A549 treated with AZD9567 at 1 μM for 4 hours (cell line): ENCODE measurements around the gene KIF20A. TPM values are rescaled to one million over a fixed set of nuclear protein-coding genes. Genes with fewer than 3 reads are reported as not detected.

ENCODE experiments used
- total RNA-seq: library from RNA; stranded (reverse); fragments of 200-300 nt; extraction: Qiagen RNA extraction; gene quantifications from 5 replicates; pipeline ENCODE4 v1.2.3, GENCODE V29; 2022; ENCODE audit not compliant: insufficient read depth

KIF20A gene
- total RNA-seq, result 40.2 to 46.1 TPM (median 42.6 TPM) in 5 replicates

GRCh38 chr5:138178516-138179276 is at the start of gene KIF20A, which contains the start of gene BRD8:
KIF20A (plus strand) TSS chr5:138179112; CDS start chr5:138179681, 569 bp downstream.
BRD8 (minus strand) TSS chr5:138178630; CDS start chr5:138178614, 16 bp downstream.

GRCh38 chr5:138138949-138139780 is 39.7 kb upstream of the KIF20A start, which contains the start of gene NME5:
NME5 (minus strand) TSS chr5:138139428; CDS start chr5:138138780, 648 bp downstream.

DNA sequence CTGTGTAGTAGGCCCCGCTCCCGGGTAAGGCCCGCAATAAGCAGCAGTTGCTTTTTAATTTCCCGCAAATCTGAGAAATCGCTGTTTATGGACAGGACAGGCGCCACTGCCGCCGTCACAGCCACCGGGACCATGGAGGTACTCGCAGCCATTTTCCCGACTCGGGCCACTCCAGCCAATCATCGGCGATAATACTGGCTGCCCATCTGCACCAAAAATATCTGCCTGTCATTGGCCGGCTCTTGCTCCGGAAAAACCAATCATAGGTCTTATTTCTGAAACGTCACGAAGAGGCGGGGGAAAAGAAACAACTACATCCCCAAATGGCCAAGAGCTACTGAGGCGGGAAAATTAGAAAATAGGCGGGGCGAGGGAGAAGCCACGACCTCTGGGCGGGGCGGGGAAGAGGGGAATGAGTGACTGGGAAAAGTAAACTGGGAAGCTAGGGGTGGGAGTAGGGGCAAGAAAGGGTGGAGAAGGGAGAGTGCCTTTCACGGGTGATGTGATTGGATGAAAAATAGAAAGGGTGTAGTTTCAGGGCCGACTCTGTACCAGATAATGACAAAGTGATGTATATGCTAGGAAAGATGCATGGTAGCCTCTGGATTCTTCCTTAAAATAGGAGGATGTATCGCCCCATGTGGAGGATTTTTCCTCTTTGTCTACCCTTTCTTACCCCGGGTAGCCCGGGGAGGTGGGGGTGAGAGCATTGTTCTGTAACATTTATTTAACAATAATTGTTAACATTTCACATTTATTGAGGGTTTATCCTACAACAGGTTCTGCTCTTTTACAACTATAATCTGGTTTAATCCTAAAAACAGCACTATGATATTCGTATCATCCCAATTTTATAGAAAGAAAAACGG is 34.5 kb downstream of the KIF20A start, which contains the start of gene CDC23:
Gene CDC23, minus strand, starts transcription at position 163 of the 869 bp plus-strand sequence. Its CDS starts 11 bp downstream, at position 152.

Other genes starting within 250 kb of the KIF20A start
- 12.6 to 16.8 TPM (median 12.9 TPM) in 5 replicates for gene FAM13B, start 146.0 kb upstream of the KIF20A start, total RNA-seq
- not detected in 5 replicates for gene WNT8A, start 95.1 kb upstream of the KIF20A start, total RNA-seq
- gene NME5, start 39.7 kb upstream of the KIF20A start, total RNA-seq, result not detected in 5 replicates
- 43.5 to 57.0 TPM (median 49.7 TPM) in 5 replicates for gene BRD8, start 482 bp upstream of the KIF20A start, total RNA-seq
- gene CDC23, start 34.2 kb downstream of the KIF20A start, total RNA-seq, result 20.6 to 29.9 TPM (median 28.8 TPM) in 5 replicates
- gene GFRA3, start 95.5 kb downstream of the KIF20A start, total RNA-seq, result 0.08 to 0.12 TPM (median 0.10 TPM) in 4 of 5 replicates, not detected in the other
- 9.5 to 13.8 TPM (median 9.8 TPM) in 5 replicates for gene CDC25C, start 152.7 kb downstream of the KIF20A start, total RNA-seq
- gene FAM53C, start 159.2 kb downstream of the KIF20A start, total RNA-seq, result 22.3 to 25.3 TPM (median 22.7 TPM) in 5 replicates
- 36.8 to 51.6 TPM (median 39.2 TPM) in 5 replicates for gene KDM3B, start 173.6 kb downstream of the KIF20A start, total RNA-seq